GM12878 (cell line): ENCODE results near the gene FEM1B. TPM values are rescaled to one million over a fixed set of nuclear protein-coding genes. Genes with fewer than 3 reads are reported as not detected.

Source experiments
- ATAC-seq: fragments of 200-7000 bp; cut with Tn5 transposase; 3 replicates; pipeline ENCODE4 v1.9.1; 2020; ENCODE audit warnings: mild to moderate bottlenecking, moderate library complexity
- BruUV-seq: library from RNA; stranded (reverse); fragments of 400-500 nt; replicated peaks from 2 replicates; lab custom pipeline; 2021; lab: Mats Ljungman, UMichigan
- CTCF ChIA-PET: fragments of 300-600 bp; sonication (Branson Sonifier 250); formaldehyde crosslinking; extraction: SDS; loops from one replicate; lab custom pipeline; 2021; ENCODE audit warnings: inconsistent platforms; lab: Yijun Ruan, JAX
- POLR2A ChIA-PET: fragments of 350-600 bp; formaldehyde crosslinking; extraction: SDS; loops from one replicate; lab custom pipeline; 2021; ENCODE audit warnings: inconsistent platforms; lab: Charles Lee
- RAD21 ChIA-PET: fragments of 300-600 bp; sonication (Branson Sonifier 250); formaldehyde crosslinking; loops from one replicate; lab custom pipeline; 2023; ENCODE audit warnings: antibody characterized with exemption; ENCODE audit not compliant: unreplicated experiment; lab: Charles Lee
- SMC1A ChIA-PET: fragments of 300-600 bp; sonication (Branson Sonifier 250); formaldehyde crosslinking; loops from one replicate; lab custom pipeline; 2023; ENCODE audit not compliant: unreplicated experiment, uncharacterized antibody; lab: Charles Lee
- DNase-seq: peaks from one replicate; pipeline ENCODE4 v3.0.0-alpha.2; 2011; ENCODE audit warnings: low read depth, low spot score
- FAIRE-seq: peaks from 3 replicates; lab custom pipeline; 2011; peaks lifted over from hg19 to GRCh38; lab: Jason Lieb, UNC
- H2AFZ ChIP-seq: 2 replicates; pipeline ENCODE4 v1.6.0; 2011; ENCODE audit warnings: low read depth, low read length, control low read depth; ENCODE audit not compliant: control insufficient read depth
- H3K27ac ChIP-seq: 2 replicates; pipeline ENCODE4 v1.5.1; 2011; ENCODE audit warnings: control low read depth; ENCODE audit not compliant: control insufficient read depth, insufficient read depth
- H3K27me3 ChIP-seq, 2 experiments: replicated peaks in 1 of 2; 2 replicates each; pipeline versions ENCODE4 v1.6.0 to v1.6.1; 2011; ENCODE audit warnings: low read length in 1 of 2; ENCODE audit not compliant: control insufficient read depth in 2 of 2, insufficient read depth in 2 of 2
- H3K36me3 ChIP-seq, 2 experiments: 2 replicates each; pipeline ENCODE4 v1.5.1; 2011; ENCODE audit warnings: low read length in 1 of 2; ENCODE audit not compliant: control insufficient read depth in 2 of 2, insufficient read depth in 2 of 2
- H3K4me1 ChIP-seq: 2 replicates; pipeline ENCODE4 v1.6.1; 2011; ENCODE audit warnings: mild to moderate bottlenecking, low read length, moderate library complexity, mixed read lengths; ENCODE audit not compliant: control insufficient read depth, insufficient read depth
- H3K4me2 ChIP-seq: 2 replicates; pipeline ENCODE4 v1.6.0; 2011; ENCODE audit warnings: control low read depth; ENCODE audit not compliant: control insufficient read depth, insufficient read depth
- H3K4me3 ChIP-seq: fragments of 200-600 bp; sonication (generic); 2 replicates; pipeline ENCODE4 v1.5.1; 2016
- H3K79me2 ChIP-seq: 2 replicates; pipeline ENCODE4 v1.6.0; 2011; ENCODE audit warnings: low read length; ENCODE audit not compliant: control insufficient read depth, insufficient read depth
- H3K9ac ChIP-seq: 2 replicates; pipeline ENCODE4 v1.8.0; 2011; ENCODE audit warnings: low read length, control low read depth, mixed read lengths; ENCODE audit not compliant: control insufficient read depth, insufficient read depth
- H3K9me3 ChIP-seq: replicated peaks from 3 replicates; pipeline ENCODE4 v1.5.1; 2011; ENCODE audit warnings: mild to moderate bottlenecking, low read length; ENCODE audit not compliant: control insufficient read depth, insufficient read depth
- H4K20me1 ChIP-seq: 2 replicates; pipeline ENCODE4 v1.6.0; 2011; ENCODE audit not compliant: control insufficient read depth, insufficient read depth
- DPF2 ChIP-seq: fragments of 450-650 bp; IDR thresholded peaks from 2 replicates; pipeline ENCODE4 v1.6.1; 2017; ENCODE audit warnings: mild to moderate bottlenecking
- IKZF1 ChIP-seq: fragments of 450-650 bp; conservative IDR thresholded peaks from 2 replicates; pipeline ENCODE4 v1.6.1; 2017; ENCODE audit warnings: antibody characterized with exemption, mild to moderate bottlenecking
- MTA2 ChIP-seq: fragments of 450-650 bp; IDR thresholded peaks from 2 replicates; pipeline ENCODE4 v1.6.1; 2016; ENCODE audit warnings: low read depth, mild to moderate bottlenecking, moderate library complexity
- NFIC ChIP-seq: IDR thresholded peaks from 2 replicates; pipeline ENCODE4 v1.6.1; 2012; ENCODE audit warnings: low read depth, mild to moderate bottlenecking, inconsistent platforms, low read length, moderate library complexity
- PML ChIP-seq: IDR thresholded peaks from 2 replicates; pipeline ENCODE4 v1.6.1; 2012; ENCODE audit warnings: low read length, inconsistent platforms
- RAD51 ChIP-seq: fragments of 450-650 bp; IDR thresholded peaks from 2 replicates; pipeline ENCODE4 v1.6.1; 2016; ENCODE audit warnings: moderate library complexity, mild to moderate bottlenecking, inconsistent platforms
- TCF3 ChIP-seq: IDR thresholded peaks from 2 replicates; pipeline ENCODE4 v1.6.1; 2012; ENCODE audit warnings: low read depth, mild to moderate bottlenecking, low read length, borderline replicate concordance; ENCODE audit not compliant: insufficient read depth
- ZNF207 ChIP-seq: fragments of 450-650 bp; IDR thresholded peaks from 2 replicates; pipeline ENCODE4 v1.6.1; 2014; ENCODE audit warnings: antibody characterized with exemption, mild to moderate bottlenecking, borderline replicate concordance
- ZNF274 ChIP-seq: IDR thresholded peaks from one replicate; pipeline ENCODE4 v1.8.0; 2011; ENCODE audit not compliant: insufficient read length, insufficient read depth
- WGBS: methylation state at CpG from one replicate; pipeline ENCODE4 v1.1.6; 2016; ENCODE audit warnings: low lambda C conversion rate; ENCODE audit not compliant: insufficient replicate concordance, insufficient coverage; ENCODE audit errors: missing lambda C conversion rate; 5-methylcytosine and 5-hydroxymethylcytosine counted together
- in situ Hi-C: fragments of 300-500 bp; cut with MboI; formaldehyde crosslinking; loops from 9 replicates; pipeline ENCODE4 v1.14.3; 2018; ENCODE audit warnings: mixed read lengths
- intact Hi-C: fragments of 100-400 bp; cut with micrococcal nuclease; formaldehyde crosslinking; loops from one replicate; pipeline ENCODE4 v1.14.2; 2022; ENCODE audit not compliant: unreplicated experiment
- polyA plus RNA-seq, 11 experiments: library from polyadenylated mRNA; depleted of rRNA in 4 of 11; unstranded in 6 of 11; stranded (reverse) in 5 of 11; fragments of >200 nt; fragmentation: Nextera tagmentation in 4 of 11; fragmentation: Illumina TruSeq in 1 of 11; extraction: Ambion mirVana in 4 of 11; extraction: Trizol in 1 of 11; gene quantifications; 1 replicate in 1 of 11; 2 replicates in 10 of 11; pipeline versions ENCODE4 v1.2.1 to v1.2.3, GENCODE V29; 2011 to 2016; ENCODE audit warnings: inconsistent platforms in 2 of 11, missing spikeins in 2 of 11, low read depth in 1 of 11
- total RNA-seq, 4 experiments: library from RNA; depleted of rRNA in 3 of 4; stranded (reverse); fragments of >200 nt in 3 of 4; fragmentation: Illumina TruSeq in 1 of 4; extraction: Trizol in 1 of 4; gene quantifications; 2 replicates each; pipeline versions ENCODE4 v1.2.1 to v1.2.3, GENCODE V29; 2013 to 2021
- TF ChIP-seq, protein P1 (sequence below): fragments of 450-650 bp; IDR thresholded peaks from 2 replicates; pipeline ENCODE4 v1.6.1; 2017; ENCODE audit warnings: antibody characterized with exemption, mild to moderate bottlenecking, moderate library complexity

The FEM1B gene
- total and polyA plus RNA-seq, 10 of the 15 experiments (the other 5 are each of a cell fraction or from before 2014, with no cell fraction given), result 5.5 to 61.1 (median 18.2) TPM

- Histone ChIP-seq H3K79me2 (no peaks in the 10 kb centered on the region), H4K20me1 (no peaks in the 10 kb centered on the region), H3K9me3 (no peaks in the 10 kb centered on the region), H3K4me3 (no peak overlapping the region), H3K27ac (no peak overlapping the region), H3K27me3 (no peaks in the 10 kb centered on the region; a peak in 2 of 4 replicates), H3K4me2 (no peak overlapping the region), H2AFZ (no peak overlapping the region), H3K36me3 (no peaks in the 10 kb centered on the region), H3K4me1 (no peaks in the 10 kb centered on the region), H3K9ac (no peak overlapping the region)
- ChIA-PET RAD21 (no interaction called here), CTCF (interaction anchor here (0.9 to 1.0 kb wide), 2 partner anchors 15 to 38 kb away, joined by 3 to 4 read pairs; no protein-coding TSS in a partner anchor), POLR2A (no interaction called here), SMC1A (no interaction called here)
- BruUV-seq, result no TSS peak
- FAIRE-seq, result no peak
- DNase-seq, result no peak
- no peak for ATAC-seq
- 14% methylated on average over 3 of the region's 3 CpGs for WGBS
- no peak for TF ChIP-seq ZNF207
- TF ChIP-seq, protein P1, sequence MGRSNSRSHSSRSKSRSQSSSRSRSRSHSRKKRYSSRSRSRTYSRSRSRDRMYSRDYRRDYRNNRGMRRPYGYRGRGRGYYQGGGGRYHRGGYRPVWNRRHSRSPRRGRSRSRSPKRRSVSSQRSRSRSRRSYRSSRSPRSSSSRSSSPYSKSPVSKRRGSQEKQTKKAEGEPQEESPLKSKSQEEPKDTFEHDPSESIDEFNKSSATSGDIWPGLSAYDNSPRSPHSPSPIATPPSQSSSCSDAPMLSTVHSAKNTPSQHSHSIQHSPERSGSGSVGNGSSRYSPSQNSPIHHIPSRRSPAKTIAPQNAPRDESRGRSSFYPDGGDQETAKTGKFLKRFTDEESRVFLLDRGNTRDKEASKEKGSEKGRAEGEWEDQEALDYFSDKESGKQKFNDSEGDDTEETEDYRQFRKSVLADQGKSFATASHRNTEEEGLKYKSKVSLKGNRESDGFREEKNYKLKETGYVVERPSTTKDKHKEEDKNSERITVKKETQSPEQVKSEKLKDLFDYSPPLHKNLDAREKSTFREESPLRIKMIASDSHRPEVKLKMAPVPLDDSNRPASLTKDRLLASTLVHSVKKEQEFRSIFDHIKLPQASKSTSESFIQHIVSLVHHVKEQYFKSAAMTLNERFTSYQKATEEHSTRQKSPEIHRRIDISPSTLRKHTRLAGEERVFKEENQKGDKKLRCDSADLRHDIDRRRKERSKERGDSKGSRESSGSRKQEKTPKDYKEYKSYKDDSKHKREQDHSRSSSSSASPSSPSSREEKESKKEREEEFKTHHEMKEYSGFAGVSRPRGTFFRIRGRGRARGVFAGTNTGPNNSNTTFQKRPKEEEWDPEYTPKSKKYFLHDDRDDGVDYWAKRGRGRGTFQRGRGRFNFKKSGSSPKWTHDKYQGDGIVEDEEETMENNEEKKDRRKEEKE, result no peak
- TF ChIP-seq MTA2, result no peak
- no peak for TF ChIP-seq PML
- TF ChIP-seq ZNF274, result no peak
- TF ChIP-seq RAD51, result no peak
- TF ChIP-seq NFIC, result no peak
- no peak for TF ChIP-seq TCF3
- TF ChIP-seq DPF2, result no peak
- TF ChIP-seq IKZF1, result no peak
- intact Hi-C loops (no loop called here), in situ Hi-C loops (no loop called here)
Observed at GRCh38 chr15:68268405-68268804, 9.1 kb upstream of the FEM1B start.
